GM12878 (cell line): ENCODE measurements around the gene TASOR. TPM values are rescaled to one million over a fixed set of nuclear protein-coding genes. Genes with fewer than 3 reads are reported as not detected.

ENCODE experiments used
- BRCA1 ChIP-seq: IDR thresholded peaks from 2 replicates; pipeline ENCODE4 v1.6.1; 2011; ENCODE audit warnings: low read depth, low read length, improper control_type of control experiment
- CEBPB ChIP-seq, 2 experiments: fragments of 150-350 bp in 1 of 2; IDR thresholded peaks; 2 replicates each; pipeline ENCODE4 v1.6.1; 2012 to 2014; ENCODE audit warnings: low read depth in 2 of 2, low read length in 2 of 2, borderline replicate concordance in 1 of 2, inconsistent platforms in 1 of 2
- CHD1 ChIP-seq: IDR thresholded peaks from 2 replicates; pipeline ENCODE4 v1.6.1; 2012; ENCODE audit warnings: low read depth, low read length, improper control_type of control experiment
- DPF2 ChIP-seq: fragments of 450-650 bp; IDR thresholded peaks from 2 replicates; pipeline ENCODE4 v1.6.1; 2017; ENCODE audit warnings: mild to moderate bottlenecking
- ETV6 ChIP-seq, 2 experiments: fragments of 450-650 bp in 1 of 2; IDR thresholded peaks in 1 of 2; conservative IDR thresholded peaks in 1 of 2; 2 replicates each; pipeline ENCODE4 v1.6.1; 2014; ENCODE audit warnings: antibody characterized with exemption in 1 of 2, borderline replicate concordance in 1 of 2, low read depth in 1 of 2, mild to moderate bottlenecking in 1 of 2, moderate library complexity in 1 of 2
- KDM1A ChIP-seq: fragments of 200-600 bp; sonication (generic); IDR thresholded peaks from 2 replicates; pipeline ENCODE4 v1.6.1; 2016; ENCODE audit warnings: borderline replicate concordance
- MEF2B ChIP-seq: fragments of 450-650 bp; IDR thresholded peaks from 2 replicates; pipeline ENCODE4 v1.6.1; 2018; ENCODE audit warnings: mild to moderate bottlenecking, moderate library complexity; ENCODE audit not compliant: partially characterized antibody, poor library complexity, severe bottlenecking
- MXI1 ChIP-seq: fragments of 150-350 bp; IDR thresholded peaks from 2 replicates; pipeline ENCODE4 v1.6.1; 2011; ENCODE audit warnings: low read depth, mild to moderate bottlenecking, inconsistent platforms, low read length, improper control_type of control experiment
- MYB ChIP-seq: fragments of 150-350 bp; IDR thresholded peaks from 2 replicates; pipeline ENCODE4 v1.6.1; 2014; ENCODE audit warnings: mild to moderate bottlenecking, low read depth, low read length, borderline replicate concordance
- NFXL1 ChIP-seq: fragments of 450-650 bp; IDR thresholded peaks from 2 replicates; pipeline ENCODE4 v1.6.1; 2017; ENCODE audit warnings: antibody characterized with exemption, mild to moderate bottlenecking, borderline replicate concordance
- PML ChIP-seq: IDR thresholded peaks from 2 replicates; pipeline ENCODE4 v1.6.1; 2012; ENCODE audit warnings: low read length, inconsistent platforms
- RBBP5 ChIP-seq: fragments of 200-600 bp; sonication (generic); conservative IDR thresholded peaks from 2 replicates; pipeline ENCODE4 v1.6.1; 2016
- SMAD5 ChIP-seq: IDR thresholded peaks from 2 replicates; pipeline ENCODE4 v1.6.1; 2016; ENCODE audit warnings: antibody characterized with exemption, low read depth
- SMC3 ChIP-seq: IDR thresholded peaks from 2 replicates; pipeline ENCODE4 v1.6.1; 2011; ENCODE audit warnings: low read length, improper control_type of control experiment, borderline replicate concordance
- TCF3 ChIP-seq: IDR thresholded peaks from 2 replicates; pipeline ENCODE4 v1.6.1; 2012; ENCODE audit warnings: low read depth, mild to moderate bottlenecking, low read length, borderline replicate concordance; ENCODE audit not compliant: insufficient read depth
- TCF7 ChIP-seq: IDR thresholded peaks from 2 replicates; pipeline ENCODE4 v1.6.1; 2014; ENCODE audit warnings: antibody characterized with exemption, borderline replicate concordance
- YY1 ChIP-seq: IDR thresholded peaks from 2 replicates; pipeline ENCODE4 v1.6.1; 2011; ENCODE audit warnings: low read depth, mild to moderate bottlenecking, low read length
- polyA plus RNA-seq, 11 experiments: library from polyadenylated mRNA; depleted of rRNA in 4 of 11; unstranded in 6 of 11; stranded (reverse) in 5 of 11; fragments of >200 nt; fragmentation: Nextera tagmentation in 4 of 11; fragmentation: Illumina TruSeq in 1 of 11; extraction: Ambion mirVana in 4 of 11; extraction: Trizol in 1 of 11; gene quantifications; 1 replicate in 1 of 11; 2 replicates in 10 of 11; pipeline versions ENCODE4 v1.2.1 to v1.2.3, GENCODE V29; 2011 to 2016; ENCODE audit warnings: inconsistent platforms in 2 of 11, missing spikeins in 2 of 11, low read depth in 1 of 11
- total RNA-seq, 4 experiments: library from RNA; depleted of rRNA in 3 of 4; stranded (reverse); fragments of >200 nt in 3 of 4; fragmentation: Illumina TruSeq in 1 of 4; extraction: Trizol in 1 of 4; gene quantifications; 2 replicates each; pipeline versions ENCODE4 v1.2.1 to v1.2.3, GENCODE V29; 2013 to 2021
- TF ChIP-seq, protein P1 (sequence below): fragments of 450-650 bp; IDR thresholded peaks from 2 replicates; pipeline ENCODE4 v1.6.1; 2017; ENCODE audit warnings: mild to moderate bottlenecking, moderate library complexity
- TF ChIP-seq, protein P2 (sequence below): fragments of 450-650 bp; IDR thresholded peaks from 2 replicates; pipeline ENCODE4 v1.6.1; 2018; ENCODE audit warnings: mild to moderate bottlenecking, low read depth, moderate library complexity; ENCODE audit not compliant: partially characterized antibody
- TF ChIP-seq, protein P3 (sequence below): IDR thresholded peaks from 2 replicates; pipeline ENCODE4 v1.6.1; 2012; ENCODE audit warnings: low read depth, low read length, improper control_type of control experiment
- TF ChIP-seq, protein P4 (sequence below): fragments of 150-350 bp; IDR thresholded peaks from 2 replicates; pipeline ENCODE4 v1.6.1; 2014; ENCODE audit warnings: mild to moderate bottlenecking, low read depth, low read length

Gene TASOR
- total and polyA plus RNA-seq, 10 of the 15 experiments (the other 5 are each of a cell fraction or from before 2014, with no cell fraction given): 29.6 to 95.1 (median 52.6) TPM

DNA sequence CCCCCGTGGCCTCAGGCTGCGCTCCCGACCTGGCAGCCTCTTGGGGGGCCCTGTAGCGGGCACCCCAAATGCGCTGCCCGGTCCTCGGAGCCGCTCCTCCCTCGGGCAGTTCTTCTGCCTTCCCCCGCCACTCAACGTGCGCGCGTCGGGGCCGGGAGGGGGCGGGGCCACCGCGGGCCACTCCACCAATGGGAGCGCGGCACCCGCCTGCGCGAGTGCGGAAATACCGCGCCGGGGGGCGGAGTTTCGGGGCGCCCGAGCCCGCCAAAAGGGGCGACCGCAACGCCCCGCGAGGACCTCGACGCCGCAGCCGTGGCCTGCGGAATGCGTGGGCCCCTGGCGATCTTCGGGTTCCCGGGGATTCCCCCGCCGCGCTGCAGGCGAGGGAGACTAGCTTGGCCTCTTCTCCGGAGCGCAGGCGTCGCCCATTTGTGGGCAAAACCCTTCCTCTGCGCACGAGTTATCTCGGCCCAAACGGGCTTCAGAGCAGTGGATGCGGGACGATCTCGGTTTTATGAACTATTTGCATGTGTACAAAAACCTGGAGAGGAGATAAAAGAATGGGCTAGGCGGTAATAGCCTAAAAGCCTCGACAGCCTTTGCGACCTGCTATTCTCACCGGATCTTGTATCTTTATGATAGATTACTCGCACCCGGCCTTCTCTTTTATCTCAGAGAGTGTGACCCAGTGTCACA is at the start of gene TASOR (continued):
- TF ChIP-seq, protein P1, sequence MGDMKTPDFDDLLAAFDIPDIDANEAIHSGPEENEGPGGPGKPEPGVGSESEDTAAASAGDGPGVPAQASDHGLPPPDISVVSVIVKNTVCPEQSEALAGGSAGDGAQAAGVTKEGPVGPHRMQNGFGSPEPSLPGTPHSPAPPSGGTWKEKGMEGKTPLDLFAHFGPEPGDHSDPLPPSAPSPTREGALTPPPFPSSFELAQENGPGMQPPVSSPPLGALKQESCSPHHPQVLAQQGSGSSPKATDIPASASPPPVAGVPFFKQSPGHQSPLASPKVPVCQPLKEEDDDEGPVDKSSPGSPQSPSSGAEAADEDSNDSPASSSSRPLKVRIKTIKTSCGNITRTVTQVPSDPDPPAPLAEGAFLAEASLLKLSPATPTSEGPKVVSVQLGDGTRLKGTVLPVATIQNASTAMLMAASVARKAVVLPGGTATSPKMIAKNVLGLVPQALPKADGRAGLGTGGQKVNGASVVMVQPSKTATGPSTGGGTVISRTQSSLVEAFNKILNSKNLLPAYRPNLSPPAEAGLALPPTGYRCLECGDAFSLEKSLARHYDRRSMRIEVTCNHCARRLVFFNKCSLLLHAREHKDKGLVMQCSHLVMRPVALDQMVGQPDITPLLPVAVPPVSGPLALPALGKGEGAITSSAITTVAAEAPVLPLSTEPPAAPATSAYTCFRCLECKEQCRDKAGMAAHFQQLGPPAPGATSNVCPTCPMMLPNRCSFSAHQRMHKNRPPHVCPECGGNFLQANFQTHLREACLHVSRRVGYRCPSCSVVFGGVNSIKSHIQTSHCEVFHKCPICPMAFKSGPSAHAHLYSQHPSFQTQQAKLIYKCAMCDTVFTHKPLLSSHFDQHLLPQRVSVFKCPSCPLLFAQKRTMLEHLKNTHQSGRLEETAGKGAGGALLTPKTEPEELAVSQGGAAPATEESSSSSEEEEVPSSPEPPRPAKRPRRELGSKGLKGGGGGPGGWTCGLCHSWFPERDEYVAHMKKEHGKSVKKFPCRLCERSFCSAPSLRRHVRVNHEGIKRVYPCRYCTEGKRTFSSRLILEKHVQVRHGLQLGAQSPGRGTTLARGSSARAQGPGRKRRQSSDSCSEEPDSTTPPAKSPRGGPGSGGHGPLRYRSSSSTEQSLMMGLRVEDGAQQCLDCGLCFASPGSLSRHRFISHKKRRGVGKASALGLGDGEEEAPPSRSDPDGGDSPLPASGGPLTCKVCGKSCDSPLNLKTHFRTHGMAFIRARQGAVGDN: peak; percentile 97
- no peak for TF ChIP-seq TCF7
- no peak for TF ChIP-seq YY1
- TF ChIP-seq ETV6 (conservative IDR thresholded peaks at IDR 0.05 in 1 of 2, IDR thresholded peaks at IDR 0.05 in 1 of 2; ENCODE audit: borderline replicate concordance in 1 of 2, low read depth in 1 of 2): no peak
- TF ChIP-seq BRCA1: no peak
- TF ChIP-seq CHD1: no peak
- TF ChIP-seq DPF2: peak; percentile 69
- TF ChIP-seq, protein P2, sequence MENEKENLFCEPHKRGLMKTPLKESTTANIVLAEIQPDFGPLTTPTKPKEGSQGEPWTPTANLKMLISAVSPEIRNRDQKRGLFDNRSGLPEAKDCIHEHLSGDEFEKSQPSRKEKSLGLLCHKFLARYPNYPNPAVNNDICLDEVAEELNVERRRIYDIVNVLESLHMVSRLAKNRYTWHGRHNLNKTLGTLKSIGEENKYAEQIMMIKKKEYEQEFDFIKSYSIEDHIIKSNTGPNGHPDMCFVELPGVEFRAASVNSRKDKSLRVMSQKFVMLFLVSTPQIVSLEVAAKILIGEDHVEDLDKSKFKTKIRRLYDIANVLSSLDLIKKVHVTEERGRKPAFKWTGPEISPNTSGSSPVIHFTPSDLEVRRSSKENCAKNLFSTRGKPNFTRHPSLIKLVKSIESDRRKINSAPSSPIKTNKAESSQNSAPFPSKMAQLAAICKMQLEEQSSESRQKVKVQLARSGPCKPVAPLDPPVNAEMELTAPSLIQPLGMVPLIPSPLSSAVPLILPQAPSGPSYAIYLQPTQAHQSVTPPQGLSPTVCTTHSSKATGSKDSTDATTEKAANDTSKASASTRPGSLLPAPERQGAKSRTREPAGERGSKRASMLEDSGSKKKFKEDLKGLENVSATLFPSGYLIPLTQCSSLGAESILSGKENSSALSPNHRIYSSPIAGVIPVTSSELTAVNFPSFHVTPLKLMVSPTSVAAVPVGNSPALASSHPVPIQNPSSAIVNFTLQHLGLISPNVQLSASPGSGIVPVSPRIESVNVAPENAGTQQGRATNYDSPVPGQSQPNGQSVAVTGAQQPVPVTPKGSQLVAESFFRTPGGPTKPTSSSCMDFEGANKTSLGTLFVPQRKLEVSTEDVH: no peak
- TF ChIP-seq TCF3: no peak
- TF ChIP-seq MXI1: no peak; the same call in 1 of the 2 replicates
- TF ChIP-seq SMC3: no peak
- no peak for TF ChIP-seq MEF2B
- no peak; the same call in 1 of the 2 replicates for TF ChIP-seq PML
- no peak for TF ChIP-seq CEBPB (IDR thresholded peaks at IDR 0.05; ENCODE audit: borderline replicate concordance in 1 of 2, low read depth in 2 of 2, low read length in 2 of 2)
- TF ChIP-seq, protein P3, sequence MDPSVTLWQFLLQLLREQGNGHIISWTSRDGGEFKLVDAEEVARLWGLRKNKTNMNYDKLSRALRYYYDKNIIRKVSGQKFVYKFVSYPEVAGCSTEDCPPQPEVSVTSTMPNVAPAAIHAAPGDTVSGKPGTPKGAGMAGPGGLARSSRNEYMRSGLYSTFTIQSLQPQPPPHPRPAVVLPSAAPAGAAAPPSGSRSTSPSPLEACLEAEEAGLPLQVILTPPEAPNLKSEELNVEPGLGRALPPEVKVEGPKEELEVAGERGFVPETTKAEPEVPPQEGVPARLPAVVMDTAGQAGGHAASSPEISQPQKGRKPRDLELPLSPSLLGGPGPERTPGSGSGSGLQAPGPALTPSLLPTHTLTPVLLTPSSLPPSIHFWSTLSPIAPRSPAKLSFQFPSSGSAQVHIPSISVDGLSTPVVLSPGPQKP: no peak
- no peak for TF ChIP-seq KDM1A
- no peak for TF ChIP-seq NFXL1
- TF ChIP-seq SMAD5: no peak
- TF ChIP-seq MYB: no peak
- TF ChIP-seq RBBP5: no peak
- TF ChIP-seq, protein P4, sequence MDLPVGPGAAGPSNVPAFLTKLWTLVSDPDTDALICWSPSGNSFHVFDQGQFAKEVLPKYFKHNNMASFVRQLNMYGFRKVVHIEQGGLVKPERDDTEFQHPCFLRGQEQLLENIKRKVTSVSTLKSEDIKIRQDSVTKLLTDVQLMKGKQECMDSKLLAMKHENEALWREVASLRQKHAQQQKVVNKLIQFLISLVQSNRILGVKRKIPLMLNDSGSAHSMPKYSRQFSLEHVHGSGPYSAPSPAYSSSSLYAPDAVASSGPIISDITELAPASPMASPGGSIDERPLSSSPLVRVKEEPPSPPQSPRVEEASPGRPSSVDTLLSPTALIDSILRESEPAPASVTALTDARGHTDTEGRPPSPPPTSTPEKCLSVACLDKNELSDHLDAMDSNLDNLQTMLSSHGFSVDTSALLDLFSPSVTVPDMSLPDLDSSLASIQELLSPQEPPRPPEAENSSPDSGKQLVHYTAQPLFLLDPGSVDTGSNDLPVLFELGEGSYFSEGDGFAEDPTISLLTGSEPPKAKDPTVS: no peak
